ENCODE results near the gene BSG.

BSG gene

DNA sequence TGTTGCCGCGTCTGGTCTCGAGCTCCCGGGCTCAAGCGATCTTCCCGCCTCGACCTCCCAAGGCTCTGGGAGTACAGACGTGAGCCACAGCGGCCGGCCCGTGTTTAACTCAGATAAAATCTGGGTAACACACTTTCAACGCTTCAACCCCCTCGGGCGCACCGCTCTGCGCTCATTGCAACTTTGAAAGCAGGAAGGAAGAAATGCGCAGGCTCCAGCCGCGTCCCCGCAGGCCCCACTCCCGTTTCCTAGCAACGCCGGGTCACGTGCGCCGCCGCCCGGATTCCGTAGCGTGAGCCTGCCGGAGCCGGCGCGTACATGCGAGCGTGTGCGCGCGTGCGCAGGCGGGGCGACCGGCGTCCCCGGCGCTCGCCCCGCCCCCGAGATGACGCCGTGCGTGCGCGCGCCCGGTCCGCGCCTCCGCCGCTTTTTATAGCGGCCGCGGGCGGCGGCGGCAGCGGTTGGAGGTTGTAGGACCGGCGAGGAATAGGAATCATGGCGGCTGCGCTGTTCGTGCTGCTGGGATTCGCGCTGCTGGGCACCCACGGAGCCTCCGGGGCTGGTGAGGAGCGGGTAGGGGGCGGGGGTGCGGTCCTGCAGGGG lies at the start of gene BSG:
TSS of gene BSG (plus strand) at position 457 of the 603 bp plus-strand sequence. CDS start at position 496, 39 bp downstream.
- peak; percentile 99 for DNase-seq (ENCODE audit: low spot score)

DNA sequence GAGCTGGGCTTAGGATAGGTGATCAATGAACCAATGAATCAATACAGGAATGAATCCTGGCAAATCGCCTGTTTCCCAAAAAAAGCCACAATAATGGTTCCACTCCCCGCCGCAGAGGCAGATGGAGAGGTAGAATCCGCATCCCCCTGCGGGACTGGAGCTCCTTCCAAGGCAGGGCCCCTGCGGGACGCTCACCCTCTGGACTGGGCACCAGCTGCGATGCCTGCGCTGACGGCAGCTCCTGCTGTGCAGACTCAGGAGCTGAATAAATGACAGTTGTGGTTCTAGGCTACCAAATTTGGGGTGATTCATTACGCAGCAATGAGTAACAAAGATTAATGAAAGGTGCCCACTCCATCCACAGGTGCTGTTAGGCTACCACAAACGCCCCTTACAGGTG lies 49.7 kb upstream of the BSG start:
- DNase-seq (ENCODE audit: low spot score), result no peak

DNA sequence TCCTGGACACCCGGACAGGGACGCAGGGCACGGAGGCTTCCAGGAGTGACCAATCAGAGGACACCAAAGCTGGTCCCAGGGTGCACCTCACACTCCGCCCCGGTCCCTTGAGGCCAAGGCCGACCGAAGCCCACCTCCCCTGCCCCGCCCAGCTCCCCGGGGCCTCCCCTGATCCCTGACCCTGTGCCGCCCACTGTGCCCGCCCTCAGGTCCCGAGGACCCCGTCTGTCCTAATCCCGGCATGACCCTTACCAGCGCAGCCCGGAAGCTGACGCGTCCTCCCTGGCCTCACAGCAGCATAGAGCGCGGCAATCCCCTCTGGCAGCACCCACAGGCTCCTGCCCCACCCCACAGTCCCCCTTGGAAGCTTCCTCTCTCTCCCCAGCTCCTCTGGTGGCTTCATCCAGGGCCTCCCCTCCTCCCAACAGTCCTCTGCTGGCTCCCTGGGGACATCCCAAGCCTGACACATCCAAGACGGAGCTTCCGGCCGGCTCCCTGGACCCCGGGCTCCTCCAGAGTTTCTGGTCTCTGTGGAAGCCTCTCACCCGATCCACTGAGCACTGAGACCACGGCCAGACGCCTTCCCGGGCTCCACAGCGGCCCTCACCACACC lies 48.2 kb upstream of the BSG start:
- peak; percentile 8 for DNase-seq (ENCODE audit: low spot score)

DNA sequence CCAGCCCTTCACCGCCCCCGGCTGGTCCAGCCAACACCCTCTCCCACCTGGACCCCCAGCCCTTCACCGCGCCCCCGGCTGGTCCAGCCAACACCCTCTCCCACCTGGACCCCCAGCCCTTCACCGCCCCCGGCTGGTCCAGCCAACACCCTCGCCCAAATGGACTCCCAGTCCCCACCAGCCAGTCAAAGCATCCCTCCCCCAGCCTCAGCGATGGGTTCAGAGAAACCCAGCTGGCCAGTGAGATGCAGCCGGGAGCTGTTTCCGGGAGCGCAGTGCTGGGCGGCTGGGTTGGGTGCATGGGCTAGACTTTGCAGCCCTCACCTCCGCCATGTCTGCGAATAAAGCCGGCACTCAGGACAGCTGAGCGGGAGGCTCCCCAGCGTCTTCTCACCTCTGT lies 47.4 kb upstream of the BSG start:
- no peak for DNase-seq (ENCODE audit: low spot score)

DNA sequence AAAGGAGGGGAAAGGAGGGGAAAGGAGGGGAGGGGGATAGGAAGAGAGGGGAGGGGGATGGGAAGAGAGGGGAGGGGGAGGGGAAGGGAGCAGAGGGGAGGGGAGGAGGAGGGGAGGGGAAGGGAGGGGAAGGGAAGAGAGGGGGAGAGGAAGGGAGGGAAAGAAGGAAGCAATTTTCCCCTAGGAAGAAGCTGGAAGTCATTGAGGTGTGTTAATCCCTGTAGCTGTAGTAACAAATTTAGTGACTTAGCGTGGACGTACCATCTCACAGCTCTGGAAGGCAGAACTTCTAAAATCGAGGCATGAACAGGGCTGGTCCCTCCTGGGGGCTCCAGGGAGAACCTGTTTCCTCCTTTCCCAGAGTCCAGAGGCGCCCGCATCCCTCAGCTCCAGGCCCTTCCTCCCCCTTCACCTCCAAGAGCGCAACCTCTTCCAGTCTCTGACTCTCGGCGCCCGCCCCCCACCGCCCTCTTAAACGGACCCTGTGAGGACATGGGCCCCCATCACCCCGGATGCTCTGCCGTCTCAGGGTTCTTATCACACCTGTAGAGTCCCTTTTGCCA lies 46.5 kb upstream of the BSG start:
- DNase-seq (ENCODE audit: low spot score), result no peak

DNA sequence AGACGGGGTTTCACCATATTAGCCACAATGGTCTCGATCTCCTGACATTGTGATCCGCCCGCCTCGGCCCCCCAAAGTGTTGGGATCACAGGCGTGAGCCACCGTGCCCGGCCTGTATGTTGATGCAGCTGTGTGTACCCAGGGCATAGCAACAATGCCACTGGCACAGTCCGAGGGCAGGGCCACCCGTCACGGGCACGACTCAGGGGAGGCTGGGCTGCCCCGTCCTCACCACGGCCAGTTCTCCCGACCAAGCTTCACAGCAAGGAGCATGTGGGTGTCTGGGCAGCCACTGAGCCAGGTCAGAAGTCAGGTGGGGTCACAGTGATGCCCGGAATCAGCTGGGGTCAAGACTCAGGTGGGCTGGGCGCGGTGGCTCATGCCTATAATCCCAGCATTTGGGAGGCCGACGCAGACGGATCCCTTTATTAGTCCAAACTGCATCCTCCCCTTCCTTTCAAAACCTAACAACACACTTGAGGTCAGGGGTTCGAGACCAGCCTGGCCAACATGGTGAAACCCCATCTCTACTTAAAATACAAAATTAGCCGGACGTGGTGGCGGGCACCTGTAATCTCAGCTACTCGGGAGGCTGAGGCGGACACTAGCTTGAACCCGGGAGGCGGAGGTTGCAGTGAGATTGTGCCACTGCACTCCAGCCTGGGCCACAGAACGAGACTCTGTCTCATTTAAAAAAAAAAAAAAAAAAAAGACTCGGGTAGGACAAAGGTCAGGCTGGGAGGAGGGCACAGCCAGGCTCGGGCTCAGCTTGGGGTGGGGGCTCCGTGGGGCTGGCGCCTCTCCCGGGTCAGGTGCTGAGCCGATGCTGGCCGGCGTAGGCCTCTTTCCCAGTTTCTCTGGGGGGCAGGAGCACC lies 42.0 kb upstream of the BSG start:
- DNase-seq (ENCODE audit: low spot score), result no peak

DNA sequence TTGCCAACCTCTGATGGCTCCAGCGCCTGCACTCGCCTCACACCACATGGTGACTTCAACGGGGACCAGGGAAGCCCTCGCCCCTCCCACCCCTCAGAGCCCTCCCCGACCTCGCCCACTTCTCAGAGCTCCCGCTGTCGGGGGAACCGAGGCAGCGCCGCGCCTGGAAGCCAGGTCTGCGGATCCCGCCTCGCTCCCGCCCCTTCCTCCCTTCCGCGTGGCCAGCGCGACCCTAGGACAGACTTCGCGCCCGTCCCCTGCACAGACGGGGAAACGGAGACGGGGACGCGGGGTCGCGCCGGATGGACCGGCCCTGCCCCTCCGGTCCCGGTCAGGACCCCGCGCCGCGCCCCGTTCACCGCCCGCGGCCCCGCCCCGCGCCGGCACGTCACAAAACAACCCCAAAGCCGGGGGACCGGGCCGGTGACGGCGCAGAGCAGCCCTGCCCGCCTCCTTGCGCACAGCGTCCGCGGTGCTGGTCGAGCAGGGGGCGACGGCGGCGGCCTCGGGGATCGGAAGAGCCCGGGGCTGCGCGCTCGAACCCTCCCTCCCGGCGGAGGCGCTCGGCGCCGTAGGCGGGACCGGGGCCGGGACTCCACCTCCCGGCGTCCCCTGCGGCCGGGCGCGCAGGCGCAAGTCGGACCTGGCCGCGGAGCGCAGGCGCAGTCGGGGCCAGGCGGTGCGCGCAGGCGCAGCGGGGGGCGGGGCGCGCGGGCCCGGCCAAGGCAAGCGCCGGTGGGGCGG lies 41.2 kb upstream of the BSG start:
- peak; percentile 91 for DNase-seq (ENCODE audit: low spot score)

DNA sequence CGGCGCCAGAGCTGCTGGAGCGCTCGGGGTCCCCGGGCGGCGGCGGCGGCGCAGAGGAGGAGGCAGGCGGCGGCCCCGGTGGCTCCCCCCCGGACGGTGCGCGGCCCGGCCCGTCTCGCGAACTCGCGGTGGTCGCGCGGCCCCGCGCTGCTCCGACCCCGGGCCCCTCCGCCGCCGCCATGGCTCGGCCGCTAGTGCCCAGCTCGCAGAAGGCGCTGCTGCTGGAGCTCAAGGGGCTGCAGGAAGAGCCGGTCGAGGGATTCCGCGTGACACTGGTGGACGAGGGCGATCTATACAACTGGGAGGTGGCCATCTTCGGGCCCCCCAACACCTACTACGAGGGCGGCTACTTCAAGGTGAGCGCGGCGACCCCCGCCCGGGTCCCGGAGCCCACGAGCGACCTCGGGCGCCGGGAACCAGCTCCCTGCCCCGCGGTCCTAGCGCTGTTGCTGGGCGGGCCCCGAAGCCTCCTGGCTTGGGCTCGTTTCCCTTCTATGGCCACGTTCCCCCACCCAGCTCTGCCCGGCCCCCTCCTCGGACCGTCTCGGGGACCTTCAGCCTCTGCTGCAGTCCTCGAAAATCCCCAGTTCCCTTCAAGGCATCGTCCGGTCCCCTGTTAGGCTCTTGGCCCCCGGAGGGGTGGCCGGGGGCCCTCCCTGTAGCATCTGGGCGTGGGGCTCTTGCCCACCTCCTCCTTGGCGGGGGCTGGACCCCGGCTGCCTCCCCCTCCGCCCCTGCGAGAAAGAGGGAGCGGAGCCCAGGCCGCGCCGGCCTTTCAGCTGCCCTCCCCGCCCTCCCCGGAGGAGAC lies 40.4 kb upstream of the BSG start, which contains the start of gene CDC34:
TSS of gene CDC34 (plus strand) at position 8 of the 808 bp plus-strand sequence. CDS start at position 180, 172 bp downstream.
- peak; percentile 36 for DNase-seq (ENCODE audit: low spot score)

DNA sequence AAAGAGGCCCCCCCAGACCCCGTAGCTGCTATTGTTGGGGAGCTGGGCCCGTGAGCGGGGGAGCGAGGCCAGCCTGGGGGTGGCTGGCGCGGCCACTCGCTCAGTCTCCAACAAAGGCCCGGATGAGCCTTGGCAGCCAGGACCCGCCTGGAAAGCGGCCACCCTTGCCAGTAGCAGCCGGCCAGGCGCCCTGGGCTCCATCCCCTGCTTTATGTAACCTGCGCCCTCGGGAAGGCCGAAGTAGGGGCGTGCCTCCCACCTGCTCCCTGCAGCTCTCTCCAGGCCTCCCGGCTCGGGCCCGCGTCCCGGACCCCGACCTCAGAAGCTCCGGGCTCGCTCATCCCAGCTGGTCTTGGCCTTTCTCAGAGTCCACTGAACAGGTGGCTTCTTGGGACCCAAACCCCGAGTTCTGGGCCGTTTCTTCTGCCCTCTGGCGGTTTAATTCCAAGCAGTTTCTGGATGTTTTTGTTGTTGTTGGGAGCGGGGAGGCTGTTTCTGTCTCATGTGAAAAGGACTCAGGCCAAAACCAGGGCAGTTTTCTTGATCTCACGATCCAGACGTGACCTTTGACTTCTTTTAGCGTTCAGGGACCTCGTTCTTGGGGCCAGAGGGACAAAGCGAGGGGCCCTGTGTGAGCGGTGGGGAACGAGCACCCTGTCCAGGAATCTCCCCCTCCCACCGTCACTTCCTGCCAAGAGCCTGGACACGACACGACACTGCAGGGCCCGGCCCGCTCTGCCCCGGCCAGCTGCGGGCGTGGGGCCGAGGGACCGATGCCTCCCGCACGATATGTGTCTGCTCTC lies 39.6 kb upstream of the BSG start:
- DNase-seq (ENCODE audit: low spot score), result peak; percentile 85

DNA sequence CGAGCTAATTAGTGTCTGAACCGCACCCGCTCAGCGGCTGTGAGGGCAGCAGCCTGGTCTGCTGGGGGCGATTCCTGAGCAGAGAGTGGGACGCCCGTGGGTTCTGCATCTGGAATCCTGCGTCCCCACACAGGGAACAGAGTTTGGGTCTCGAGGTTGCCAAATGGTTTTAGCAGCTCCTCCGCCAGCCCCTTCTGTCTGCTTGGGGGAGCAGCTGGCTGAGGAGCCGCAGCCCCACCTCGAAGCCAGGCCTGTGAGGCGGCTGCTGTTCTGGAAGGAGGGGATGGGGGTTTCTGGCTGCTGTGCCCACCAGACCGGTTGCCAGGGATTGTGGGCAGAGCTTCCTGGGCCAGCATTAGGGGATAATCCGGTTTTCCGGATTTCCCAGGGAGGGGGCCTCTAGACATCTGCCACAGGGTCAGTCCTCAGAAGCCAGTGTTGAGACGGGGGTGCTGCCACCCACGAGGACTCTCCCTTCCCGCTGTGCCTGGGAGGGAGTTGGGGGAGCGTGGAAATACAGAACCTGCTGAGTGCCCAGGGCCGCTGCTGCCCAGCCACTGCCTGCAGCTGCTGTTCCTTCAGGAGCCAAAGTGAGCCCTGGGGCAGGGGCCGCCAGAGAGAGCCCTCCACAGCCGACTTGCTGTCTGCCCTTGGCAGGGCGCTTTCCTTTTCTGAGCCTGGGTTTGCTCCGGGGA lies 38.9 kb upstream of the BSG start:
- no peak for DNase-seq (ENCODE audit: low spot score)

DNA sequence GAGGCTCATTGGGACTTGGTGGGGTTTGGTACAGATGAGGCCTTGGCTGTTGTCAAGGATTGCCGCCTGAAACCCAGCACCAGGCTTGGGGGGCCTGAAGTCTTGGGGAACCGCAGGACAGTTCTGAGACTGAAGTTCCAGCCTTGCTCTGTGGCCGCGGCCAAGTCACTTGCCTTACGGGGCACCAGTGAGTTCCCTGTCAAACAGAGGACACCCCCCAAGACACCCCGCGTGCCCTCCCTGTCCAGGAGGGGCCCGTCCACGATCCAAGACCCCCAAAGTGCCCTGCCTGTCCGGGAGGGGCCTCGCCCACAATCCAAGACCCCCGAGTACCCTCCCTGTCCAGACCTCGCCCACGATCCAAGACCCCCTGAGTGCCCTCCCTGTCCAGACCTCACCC lies 38.3 kb upstream of the BSG start:
- no peak for DNase-seq (ENCODE audit: low spot score)

DNA sequence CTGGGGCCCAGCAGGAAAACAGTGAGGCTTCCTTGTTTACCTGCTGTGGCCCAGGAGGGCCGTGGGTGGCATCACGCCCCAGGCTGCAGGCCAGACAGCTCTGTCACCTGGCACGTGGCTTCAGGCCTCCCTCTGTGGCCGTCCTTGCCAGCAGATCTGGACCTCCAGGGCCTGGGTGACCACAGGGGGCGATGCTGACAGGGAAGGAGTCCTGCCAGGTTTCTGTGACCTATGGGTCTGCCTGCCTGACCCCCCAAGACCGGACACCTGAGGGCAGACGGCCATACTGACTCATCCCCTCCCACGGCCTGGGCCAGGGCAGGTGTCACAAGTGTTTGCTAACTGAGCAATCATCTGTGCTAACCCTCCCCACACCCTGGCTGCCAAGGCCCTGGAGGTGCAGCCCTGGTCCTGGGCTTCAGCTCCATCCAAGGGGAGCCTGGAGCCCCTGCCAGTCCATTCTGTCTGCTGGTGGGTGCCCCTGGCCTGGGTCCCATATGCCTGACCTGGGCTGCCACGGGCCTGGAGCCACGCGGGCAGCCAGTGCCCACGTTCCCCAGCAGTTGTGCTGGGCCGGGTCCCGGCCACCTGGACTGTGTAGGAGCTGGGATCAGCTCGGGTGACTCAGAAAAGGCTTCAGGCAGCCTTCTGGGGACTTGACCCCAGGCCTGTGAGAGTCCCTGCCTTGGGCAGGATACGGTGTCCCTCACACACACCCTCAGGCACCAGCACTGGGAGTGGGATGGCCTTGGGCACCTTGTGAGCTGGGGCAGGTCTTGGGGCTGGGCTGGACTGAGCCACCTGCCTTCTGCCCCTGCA lies 37.2 kb upstream of the BSG start:
- DNase-seq (ENCODE audit: low spot score), result no peak

DNA sequence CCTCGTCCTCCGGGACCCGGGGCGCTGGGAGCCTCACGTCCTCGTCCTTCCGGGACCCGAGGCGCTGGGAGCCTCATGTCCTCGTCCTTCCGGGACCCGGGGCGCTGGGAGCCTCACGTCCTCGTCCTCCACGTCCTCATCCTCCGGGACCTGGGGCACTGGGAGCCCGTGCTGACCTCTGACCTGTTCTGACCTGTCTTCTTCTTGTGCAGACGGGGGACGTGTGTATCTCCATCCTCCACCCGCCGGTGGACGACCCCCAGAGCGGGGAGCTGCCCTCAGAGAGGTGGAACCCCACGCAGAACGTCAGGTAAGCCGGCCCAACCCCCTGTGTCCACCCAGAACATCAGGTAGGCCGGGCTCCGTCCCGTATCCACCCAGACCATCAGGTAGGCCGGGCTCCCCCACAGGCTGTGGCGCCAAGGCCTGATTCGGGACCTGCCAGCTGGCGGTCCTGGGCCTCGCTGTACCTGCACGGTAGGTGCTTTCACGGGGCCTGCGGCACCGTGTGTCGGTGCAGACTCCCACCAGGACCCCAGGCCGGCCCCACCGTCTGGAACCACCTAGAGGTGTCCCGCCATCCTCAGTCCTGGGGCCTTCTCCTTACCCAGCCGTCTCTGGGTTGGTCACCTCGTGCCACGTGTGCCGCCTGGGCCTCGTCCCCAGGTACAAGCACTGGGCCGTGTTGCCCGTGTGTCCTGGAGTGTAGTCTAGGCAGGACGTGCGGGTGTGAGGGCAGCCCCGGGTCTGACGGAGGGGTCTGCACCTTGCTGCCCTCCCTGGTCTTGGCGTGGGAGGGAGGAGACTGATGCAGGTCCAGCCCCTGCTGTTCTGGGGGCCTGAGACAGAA lies 36.1 kb upstream of the BSG start:
- DNase-seq (ENCODE audit: low spot score), result no peak

DNA sequence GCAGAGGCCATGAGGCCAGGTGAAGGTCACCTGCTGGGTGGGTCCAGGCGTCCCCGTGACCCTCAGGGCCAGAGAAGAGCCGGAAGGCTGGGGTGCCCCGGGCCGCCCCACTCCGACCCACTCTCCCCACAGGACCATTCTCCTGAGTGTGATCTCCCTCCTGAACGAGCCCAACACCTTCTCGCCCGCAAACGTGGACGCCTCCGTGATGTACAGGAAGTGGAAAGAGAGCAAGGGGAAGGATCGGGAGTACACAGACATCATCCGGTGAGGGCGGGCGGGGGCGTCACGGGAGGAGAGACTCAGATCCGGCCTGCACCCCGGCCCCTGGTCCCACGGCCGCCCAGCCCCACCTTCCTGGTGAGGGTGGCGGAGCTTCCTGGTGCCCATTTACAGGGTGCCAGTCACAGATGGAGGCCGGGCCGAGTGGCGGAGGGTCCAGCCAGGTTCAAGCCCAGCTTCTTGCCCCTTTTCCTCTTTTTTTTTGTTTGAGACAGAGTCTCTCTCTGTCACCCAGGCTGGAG lies 35.5 kb upstream of the BSG start:
- no peak for DNase-seq (ENCODE audit: low spot score)

DNA sequence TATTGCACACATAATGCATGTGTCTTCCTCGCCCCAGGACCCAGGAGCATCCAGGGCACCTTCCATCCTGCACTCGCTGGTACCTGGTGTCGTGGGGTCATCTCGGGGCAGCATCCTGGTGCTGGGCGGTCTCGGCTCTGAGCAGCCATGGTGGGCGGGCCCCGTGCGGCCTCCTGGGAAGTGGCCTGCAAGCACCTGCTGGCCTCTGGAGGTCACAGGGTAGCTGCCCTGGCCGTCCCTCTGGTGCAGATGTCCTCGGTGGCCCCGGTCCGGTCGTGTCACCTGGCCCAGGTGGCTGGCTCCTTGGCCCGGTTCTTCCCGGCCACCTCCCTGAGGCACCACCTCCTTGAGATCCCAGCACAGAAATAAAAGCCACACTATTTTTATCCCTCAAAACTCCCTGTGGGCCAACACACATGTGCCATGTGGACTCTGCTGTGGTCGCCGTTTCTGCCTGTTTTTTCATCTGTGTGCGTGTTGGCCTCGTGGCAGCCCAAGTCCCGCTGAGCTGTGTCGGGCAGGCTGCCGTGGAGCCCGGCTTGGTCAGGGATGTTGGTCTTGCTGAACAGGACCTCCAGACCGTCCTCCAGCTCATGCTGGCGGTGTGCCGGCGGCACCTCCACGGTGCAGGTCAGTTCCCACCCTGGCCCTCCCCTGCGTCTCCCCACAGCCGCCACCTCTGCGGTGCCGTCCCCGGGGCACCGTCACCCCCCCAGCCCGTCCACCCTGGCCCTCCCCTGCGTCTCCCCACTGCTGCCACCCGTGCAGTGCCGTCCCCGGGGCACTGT lies 33.6 kb upstream of the BSG start:
- DNase-seq (ENCODE audit: low spot score), result no peak

DNA sequence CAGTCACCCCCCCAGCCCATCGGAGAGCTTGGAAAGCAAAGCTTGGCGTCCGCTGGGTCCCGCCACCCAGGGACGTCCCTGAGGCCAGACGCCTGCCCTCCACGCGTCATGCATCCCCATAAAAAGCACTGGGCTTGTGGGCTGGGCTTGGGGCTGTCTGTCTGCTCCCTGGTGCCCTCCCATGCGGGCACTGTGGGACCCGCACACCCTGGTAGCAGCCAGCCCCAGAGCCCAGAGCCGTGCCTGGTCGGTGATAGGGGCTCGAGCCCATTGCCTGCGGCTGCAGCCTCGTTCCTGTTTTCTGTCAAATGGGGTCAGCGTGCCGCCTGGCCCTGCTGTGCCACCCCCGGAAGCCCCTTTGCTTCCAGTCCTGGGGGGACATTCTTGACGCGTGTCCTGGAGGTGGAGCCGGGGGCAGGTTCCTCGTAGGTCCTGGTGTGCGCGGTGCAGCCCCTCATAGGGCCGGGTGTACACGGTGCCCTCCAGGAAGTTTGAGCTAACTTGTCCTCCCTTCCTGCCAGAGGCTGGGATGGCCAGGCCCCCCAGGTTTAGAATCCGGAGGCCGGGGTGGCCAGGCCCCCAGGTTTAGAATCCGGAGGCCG lies 32.9 kb upstream of the BSG start:
- DNase-seq (ENCODE audit: low spot score), result no peak

Measured in NAMALWA (cell line).